IPS-NIHi11 (cell line): ENCODE data around the gene ZNF385D.
"Not testable (repeated sequence)": the region's sequence is repeated elsewhere in the genome, so short reads cannot be mapped to it uniquely, and the experiment has no call there.

ENCODE experiments used
- DNase-seq: peaks from one replicate; pipeline ENCODE4 v3.0.0; 2012; ENCODE audit warnings: mixed read lengths, low spot score

ZNF385D gene

GRCh38 chr3:21446027-21446426, 305.0 kb downstream of the ZNF385D start:
- DNase-seq = no peak

- DNase-seq = no peak
These were observed 309.2 kb downstream of the ZNF385D start for GRCh38 chr3:21441821-21442220.

GRCh38 chr3:21436835-21437234, 314.2 kb downstream of the ZNF385D start:
- no peak for DNase-seq

GRCh38 chr3:21435871-21436270, 315.1 kb downstream of the ZNF385D start:
- DNase-seq = no peak

- DNase-seq = no peak
These were observed 316.7 kb downstream of the ZNF385D start for GRCh38 chr3:21434310-21434709.

- no peak for DNase-seq
These were observed 317.3 kb downstream of the ZNF385D start for GRCh38 chr3:21433751-21434150.

GRCh38 chr3:21426920-21427319, 324.1 kb downstream of the ZNF385D start:
- DNase-seq = no peak

GRCh38 chr3:21425715-21426114, 325.3 kb downstream of the ZNF385D start:
- DNase-seq = no peak

GRCh38 chr3:21421096-21421495, 329.9 kb downstream of the ZNF385D start:
- DNase-seq = no peak

GRCh38 chr3:21417991-21418390, 333.0 kb downstream of the ZNF385D start:
- DNase-seq = no peak

GRCh38 chr3:21414506-21414905, 336.5 kb downstream of the ZNF385D start:
- no peak for DNase-seq

- DNase-seq = no peak
These were observed 340.0 kb downstream of the ZNF385D start for GRCh38 chr3:21411058-21411457.

GRCh38 chr3:21409401-21409800, 341.6 kb downstream of the ZNF385D start:
- no peak for DNase-seq

- DNase-seq = no peak
These were observed 343.3 kb downstream of the ZNF385D start for GRCh38 chr3:21407743-21408142.

- DNase-seq = no peak
These were observed 345.0 kb downstream of the ZNF385D start for GRCh38 chr3:21405671-21406667.

GRCh38 chr3:21398461-21398860, 352.5 kb downstream of the ZNF385D start:
- DNase-seq = no peak

GRCh38 chr3:21393683-21394311, 357.2 kb downstream of the ZNF385D start:
- DNase-seq = no peak

GRCh38 chr3:21392526-21392925, 358.5 kb downstream of the ZNF385D start:
- DNase-seq = no peak

GRCh38 chr3:21390856-21391255, 360.2 kb downstream of the ZNF385D start:
- no peak for DNase-seq

GRCh38 chr3:21390136-21390535, 360.9 kb downstream of the ZNF385D start:
- DNase-seq = no peak

GRCh38 chr3:21387142-21387826, 363.7 kb downstream of the ZNF385D start:
- DNase-seq = not testable (repeated sequence)

- DNase-seq = not testable (repeated sequence)
These were observed 373.0 kb downstream of the ZNF385D start for GRCh38 chr3:21378036-21378435.
